GM23338 (cell line): ENCODE data around the gene NFATC1.

Experiments
- TF ChIP-seq, protein P1 (sequence below), 2 experiments: fragments of 200-600 bp in 1 of 2; sonication (generic) in 1 of 2; conservative IDR thresholded peaks; 2 replicates each; pipeline versions ENCODE4 v1.5.1 to v1.6.1; 2016 to 2017; ENCODE audit warnings: antibody characterized with exemption in 2 of 2, low read depth in 2 of 2, mild to moderate bottlenecking in 2 of 2, moderate library complexity in 1 of 2
- TF ChIP-seq, protein P2 (sequence below): IDR thresholded peaks from one replicate; pipeline ENCODE4 v1.6.1; 2018; ENCODE audit warnings: antibody characterized with exemption; ENCODE audit not compliant: unreplicated experiment
- TF ChIP-seq, protein P3 (sequence below): IDR thresholded peaks from 2 replicates; pipeline ENCODE4 v1.6.1; 2016; ENCODE audit warnings: antibody characterized with exemption

GRCh38 chr18:79425569-79425886 is 29.8 kb downstream of the NFATC1 start:
- TF ChIP-seq, protein P1, sequence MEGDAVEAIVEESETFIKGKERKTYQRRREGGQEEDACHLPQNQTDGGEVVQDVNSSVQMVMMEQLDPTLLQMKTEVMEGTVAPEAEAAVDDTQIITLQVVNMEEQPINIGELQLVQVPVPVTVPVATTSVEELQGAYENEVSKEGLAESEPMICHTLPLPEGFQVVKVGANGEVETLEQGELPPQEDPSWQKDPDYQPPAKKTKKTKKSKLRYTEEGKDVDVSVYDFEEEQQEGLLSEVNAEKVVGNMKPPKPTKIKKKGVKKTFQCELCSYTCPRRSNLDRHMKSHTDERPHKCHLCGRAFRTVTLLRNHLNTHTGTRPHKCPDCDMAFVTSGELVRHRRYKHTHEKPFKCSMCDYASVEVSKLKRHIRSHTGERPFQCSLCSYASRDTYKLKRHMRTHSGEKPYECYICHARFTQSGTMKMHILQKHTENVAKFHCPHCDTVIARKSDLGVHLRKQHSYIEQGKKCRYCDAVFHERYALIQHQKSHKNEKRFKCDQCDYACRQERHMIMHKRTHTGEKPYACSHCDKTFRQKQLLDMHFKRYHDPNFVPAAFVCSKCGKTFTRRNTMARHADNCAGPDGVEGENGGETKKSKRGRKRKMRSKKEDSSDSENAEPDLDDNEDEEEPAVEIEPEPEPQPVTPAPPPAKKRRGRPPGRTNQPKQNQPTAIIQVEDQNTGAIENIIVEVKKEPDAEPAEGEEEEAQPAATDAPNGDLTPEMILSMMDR (conservative IDR thresholded peaks at IDR 0.05; ENCODE audit: low read depth in 2 of 2): no peak
- TF ChIP-seq, protein P2, sequence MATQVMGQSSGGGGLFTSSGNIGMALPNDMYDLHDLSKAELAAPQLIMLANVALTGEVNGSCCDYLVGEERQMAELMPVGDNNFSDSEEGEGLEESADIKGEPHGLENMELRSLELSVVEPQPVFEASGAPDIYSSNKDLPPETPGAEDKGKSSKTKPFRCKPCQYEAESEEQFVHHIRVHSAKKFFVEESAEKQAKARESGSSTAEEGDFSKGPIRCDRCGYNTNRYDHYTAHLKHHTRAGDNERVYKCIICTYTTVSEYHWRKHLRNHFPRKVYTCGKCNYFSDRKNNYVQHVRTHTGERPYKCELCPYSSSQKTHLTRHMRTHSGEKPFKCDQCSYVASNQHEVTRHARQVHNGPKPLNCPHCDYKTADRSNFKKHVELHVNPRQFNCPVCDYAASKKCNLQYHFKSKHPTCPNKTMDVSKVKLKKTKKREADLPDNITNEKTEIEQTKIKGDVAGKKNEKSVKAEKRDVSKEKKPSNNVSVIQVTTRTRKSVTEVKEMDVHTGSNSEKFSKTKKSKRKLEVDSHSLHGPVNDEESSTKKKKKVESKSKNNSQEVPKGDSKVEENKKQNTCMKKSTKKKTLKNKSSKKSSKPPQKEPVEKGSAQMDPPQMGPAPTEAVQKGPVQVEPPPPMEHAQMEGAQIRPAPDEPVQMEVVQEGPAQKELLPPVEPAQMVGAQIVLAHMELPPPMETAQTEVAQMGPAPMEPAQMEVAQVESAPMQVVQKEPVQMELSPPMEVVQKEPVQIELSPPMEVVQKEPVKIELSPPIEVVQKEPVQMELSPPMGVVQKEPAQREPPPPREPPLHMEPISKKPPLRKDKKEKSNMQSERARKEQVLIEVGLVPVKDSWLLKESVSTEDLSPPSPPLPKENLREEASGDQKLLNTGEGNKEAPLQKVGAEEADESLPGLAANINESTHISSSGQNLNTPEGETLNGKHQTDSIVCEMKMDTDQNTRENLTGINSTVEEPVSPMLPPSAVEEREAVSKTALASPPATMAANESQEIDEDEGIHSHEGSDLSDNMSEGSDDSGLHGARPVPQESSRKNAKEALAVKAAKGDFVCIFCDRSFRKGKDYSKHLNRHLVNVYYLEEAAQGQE: no peak
- TF ChIP-seq, protein P3, sequence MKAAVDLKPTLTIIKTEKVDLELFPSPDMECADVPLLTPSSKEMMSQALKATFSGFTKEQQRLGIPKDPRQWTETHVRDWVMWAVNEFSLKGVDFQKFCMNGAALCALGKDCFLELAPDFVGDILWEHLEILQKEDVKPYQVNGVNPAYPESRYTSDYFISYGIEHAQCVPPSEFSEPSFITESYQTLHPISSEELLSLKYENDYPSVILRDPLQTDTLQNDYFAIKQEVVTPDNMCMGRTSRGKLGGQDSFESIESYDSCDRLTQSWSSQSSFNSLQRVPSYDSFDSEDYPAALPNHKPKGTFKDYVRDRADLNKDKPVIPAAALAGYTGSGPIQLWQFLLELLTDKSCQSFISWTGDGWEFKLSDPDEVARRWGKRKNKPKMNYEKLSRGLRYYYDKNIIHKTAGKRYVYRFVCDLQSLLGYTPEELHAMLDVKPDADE: no peak
